ENCODE results near the gene NRSN1.
"Not testable (repeated sequence)": the region's sequence is repeated elsewhere in the genome, so short reads cannot be mapped to it uniquely, and the experiment has no call there.

The NRSN1 gene

DNA sequence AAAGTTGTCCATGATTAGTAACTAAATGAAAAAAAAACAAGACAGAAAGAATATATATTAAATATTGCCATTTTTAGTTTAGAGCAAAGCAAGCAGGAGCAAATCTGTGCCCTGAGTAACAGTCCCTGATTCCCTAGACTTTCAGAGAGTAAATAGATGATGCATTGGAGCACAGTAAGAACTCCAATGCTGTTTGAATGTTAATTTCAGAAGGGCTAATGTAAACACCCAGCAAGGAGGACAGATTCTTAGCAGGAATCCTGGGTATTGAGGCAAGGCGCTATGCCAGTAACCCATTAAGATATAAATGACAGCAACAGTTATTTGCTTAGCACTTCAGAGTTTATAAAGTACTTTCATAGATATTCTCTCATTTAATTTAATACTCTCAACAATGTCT, 15.6 kb upstream of the NRSN1 start:
- in situ Hi-C loops (cut with HindIII; ENCODE audit: low pct_unique_long_range_greater_than_20kb, low sequenced_read_pairs), result no loop called here
- TF ChIP-seq JUND (IDR thresholded peaks at IDR 0.05; ENCODE audit: low read depth), result no peak
- no peak for DNase-seq (ENCODE audit: low read depth in 1 of 2, low spot score in 1 of 2)

DNA sequence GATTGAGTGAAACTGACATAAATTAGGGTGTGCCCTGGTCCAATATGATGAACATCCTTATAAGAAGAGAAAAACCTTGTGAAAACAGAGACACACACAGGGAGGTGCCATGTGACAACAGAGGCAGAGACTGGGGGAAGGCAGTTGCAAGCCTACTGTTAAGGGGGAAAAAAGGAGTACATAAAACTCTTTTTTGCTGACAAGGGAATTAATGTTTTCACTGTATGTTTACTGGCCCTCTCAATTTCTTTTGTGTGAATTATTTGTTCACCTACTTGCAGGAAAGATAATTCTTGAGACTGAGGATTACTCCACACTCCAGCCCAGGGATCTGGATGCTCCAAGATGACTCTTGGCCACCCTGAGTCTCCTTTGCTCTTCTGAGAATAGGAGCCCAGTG, 12.1 kb upstream of the NRSN1 start:
- TF ChIP-seq JUND (IDR thresholded peaks at IDR 0.05; ENCODE audit: low read depth), result no peak

DNA sequence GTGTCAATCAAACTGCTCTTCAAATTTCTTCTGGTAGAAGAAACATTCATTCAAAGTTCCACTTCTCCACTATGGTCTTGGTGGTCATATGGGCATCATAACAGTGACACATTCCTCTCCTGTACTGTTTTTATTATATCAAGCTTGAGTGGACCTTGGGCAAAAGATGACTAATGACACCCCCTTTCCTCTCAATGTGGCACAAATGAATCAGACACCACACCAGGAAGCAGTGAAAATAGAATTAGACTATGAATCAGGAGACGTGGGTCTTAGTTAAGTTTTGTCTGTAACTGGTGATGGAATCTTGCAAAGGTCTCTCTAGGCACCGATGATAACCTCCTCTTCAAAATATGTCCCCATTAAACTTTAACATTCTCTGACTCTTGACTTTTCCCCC, 9.0 kb upstream of the NRSN1 start:
- no peak for DNase-seq (ENCODE audit: low read depth in 1 of 2, low spot score in 1 of 2)
- no peak for TF ChIP-seq JUND (IDR thresholded peaks at IDR 0.05; ENCODE audit: low read depth)
- in situ Hi-C loops (cut with HindIII; ENCODE audit: low pct_unique_long_range_greater_than_20kb, low sequenced_read_pairs), result no loop called here

More for the DNA sequence above, 12.1 kb upstream of the NRSN1 start:
- in situ Hi-C loops (cut with HindIII; ENCODE audit: low pct_unique_long_range_greater_than_20kb, low sequenced_read_pairs), result no loop called here
- DNase-seq (ENCODE audit: low read depth in 1 of 2, low spot score in 1 of 2), result no peak

DNA sequence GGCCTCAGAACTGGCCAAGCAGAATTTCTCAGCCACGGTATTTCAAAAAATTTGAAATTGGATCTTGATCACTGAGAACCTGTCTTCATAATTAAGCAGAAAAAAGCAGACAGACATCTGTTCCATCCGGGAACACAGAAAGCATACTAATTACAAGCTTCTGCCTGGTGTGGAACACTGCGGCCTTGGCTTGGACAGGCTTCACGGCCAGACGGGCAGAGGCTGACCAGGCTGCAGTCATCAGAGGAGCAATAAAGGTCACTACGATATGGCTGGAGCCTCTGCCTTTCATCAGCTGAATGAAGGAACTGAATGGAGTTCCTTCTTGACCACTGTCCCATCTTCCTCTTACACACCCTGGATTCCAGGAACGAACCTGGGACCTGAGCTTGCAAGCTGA, 3.9 kb upstream of the NRSN1 start:
- no peak for DNase-seq (ENCODE audit: low read depth in 1 of 2, low spot score in 1 of 2)
- TF ChIP-seq JUND (IDR thresholded peaks at IDR 0.05; ENCODE audit: low read depth), result no peak
- in situ Hi-C loops (cut with HindIII; ENCODE audit: low pct_unique_long_range_greater_than_20kb, low sequenced_read_pairs), result no loop called here

DNA sequence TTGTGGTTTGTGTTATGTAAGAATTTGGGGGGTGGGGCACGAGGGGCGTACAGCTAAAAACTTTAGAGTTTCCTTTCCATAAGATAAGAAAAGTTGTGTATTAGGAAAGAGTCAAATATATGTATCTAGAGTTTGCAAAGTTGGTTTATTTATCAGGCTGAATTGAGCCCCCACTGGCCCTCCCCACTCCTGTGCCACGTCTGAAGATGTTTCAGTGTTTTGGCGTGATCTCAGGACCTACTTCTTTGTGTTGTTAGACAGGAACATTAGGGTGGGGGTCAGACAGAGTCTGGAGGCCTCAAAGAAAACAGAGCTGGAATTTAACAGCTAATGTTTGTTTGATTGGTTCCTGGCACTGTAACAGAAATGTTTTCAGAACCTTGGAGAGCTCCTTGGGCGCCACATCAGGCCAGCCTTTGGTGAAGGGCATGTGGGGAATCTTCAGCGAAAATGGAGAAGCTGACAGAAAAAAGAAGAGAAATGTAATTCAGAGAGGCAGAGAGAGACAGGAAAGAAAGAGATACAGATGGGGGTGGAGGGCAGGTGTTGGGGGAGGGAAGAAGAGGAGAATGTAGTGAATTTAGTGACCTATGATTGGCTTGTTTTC, 674 bp downstream of the NRSN1 start:
- TF ChIP-seq JUND (IDR thresholded peaks at IDR 0.05; ENCODE audit: low read depth), result no peak
- DNase-seq (ENCODE audit: low read depth in 1 of 2, low spot score in 1 of 2), result peak; percentile 83 to 91
- in situ Hi-C loops (cut with HindIII; ENCODE audit: low pct_unique_long_range_greater_than_20kb, low sequenced_read_pairs), result no loop called here

DNA sequence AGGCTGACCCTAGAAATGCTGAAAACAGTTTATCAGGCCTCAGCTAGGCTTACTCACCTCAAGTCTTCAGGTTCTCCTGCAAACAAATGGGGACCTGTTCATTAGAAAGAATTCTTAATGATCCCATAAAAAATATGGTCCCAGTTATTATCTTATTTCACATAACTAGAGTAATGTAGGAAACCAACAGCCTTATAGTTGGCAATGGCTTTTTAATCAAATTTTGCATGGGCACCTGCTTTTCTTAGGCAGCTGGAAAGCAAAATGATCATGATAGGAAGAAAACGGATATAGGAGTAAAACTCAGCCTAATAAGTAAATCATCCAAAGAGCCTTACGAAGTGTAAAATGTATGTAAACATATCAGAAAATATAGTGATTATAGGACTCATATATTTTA, 1.3 kb downstream of the NRSN1 start:
- TF ChIP-seq JUND (IDR thresholded peaks at IDR 0.05; ENCODE audit: low read depth), result no peak
- in situ Hi-C loops (cut with HindIII; ENCODE audit: low pct_unique_long_range_greater_than_20kb, low sequenced_read_pairs), result no loop called here
- DNase-seq (ENCODE audit: low read depth in 1 of 2, low spot score in 1 of 2), result no peak

DNA sequence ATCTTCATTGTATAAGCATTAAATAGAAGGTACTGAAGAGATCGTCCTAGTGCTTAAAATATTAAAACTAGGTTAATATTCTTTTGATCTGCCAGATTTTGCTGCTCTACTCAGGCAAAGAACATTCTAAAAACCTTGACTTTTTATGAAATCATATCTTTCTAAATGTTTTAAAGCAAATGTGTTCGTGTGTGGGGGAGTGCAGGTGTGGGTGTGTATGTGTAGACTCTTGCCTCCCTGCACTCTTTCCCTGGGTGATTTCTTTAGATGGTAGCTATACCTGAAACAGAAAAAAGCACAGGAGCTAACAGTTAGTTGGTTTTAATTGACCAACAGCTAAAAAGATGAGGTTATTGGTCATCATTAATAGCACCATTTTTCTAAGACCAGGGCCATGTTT, 5.7 kb downstream of the NRSN1 start:
- TF ChIP-seq JUND (IDR thresholded peaks at IDR 0.05; ENCODE audit: low read depth), result no peak
- DNase-seq (ENCODE audit: low read depth in 1 of 2, low spot score in 1 of 2), result no peak
- in situ Hi-C loops (cut with HindIII; ENCODE audit: low pct_unique_long_range_greater_than_20kb, low sequenced_read_pairs), result no loop called here

DNA sequence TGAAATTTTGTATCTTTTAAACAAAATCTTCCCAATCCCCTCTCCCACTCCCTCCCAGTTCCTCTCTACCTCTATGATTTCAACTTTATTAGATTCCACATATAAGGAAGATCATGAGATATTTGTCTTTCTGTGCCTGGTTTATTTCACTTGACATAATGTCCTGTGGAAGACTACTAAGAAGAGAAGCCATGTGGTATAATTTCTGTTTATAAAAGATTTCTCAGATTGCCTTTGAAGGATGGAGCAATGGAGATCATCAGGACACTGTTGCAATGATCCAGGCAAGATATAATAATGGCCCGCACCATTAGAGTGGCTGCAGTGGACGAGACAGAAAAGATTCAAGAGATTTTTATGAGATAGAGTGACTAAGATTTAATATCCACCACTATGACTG, 13.1 kb downstream of the NRSN1 start:
- in situ Hi-C loops (cut with HindIII; ENCODE audit: low pct_unique_long_range_greater_than_20kb, low sequenced_read_pairs), result no loop called here
- DNase-seq (ENCODE audit: low read depth in 1 of 2, low spot score in 1 of 2), result no peak
- TF ChIP-seq JUND (IDR thresholded peaks at IDR 0.05; ENCODE audit: low read depth), result no peak

DNA sequence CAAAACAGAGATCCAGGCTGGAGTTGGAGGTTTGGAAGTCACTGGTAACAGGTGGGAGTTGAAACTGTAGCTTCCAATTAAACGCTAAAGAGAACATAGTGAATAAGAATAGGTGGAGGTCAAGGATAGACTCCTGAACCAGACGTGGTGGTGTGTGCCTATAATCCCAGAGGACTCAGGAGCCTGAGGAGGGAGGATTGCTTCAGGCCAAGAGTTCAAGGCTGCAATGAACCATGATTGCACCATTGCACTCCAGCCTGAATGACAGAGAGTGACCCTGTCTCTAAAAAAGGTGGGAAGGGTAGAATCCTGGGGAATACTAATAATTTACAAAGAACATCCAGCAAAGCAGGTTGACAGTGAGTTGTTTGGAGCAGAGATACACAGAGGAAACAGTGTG, 13.6 kb downstream of the NRSN1 start:
- in situ Hi-C loops (cut with HindIII; ENCODE audit: low pct_unique_long_range_greater_than_20kb, low sequenced_read_pairs), result no loop called here
- no peak for TF ChIP-seq JUND (IDR thresholded peaks at IDR 0.05; ENCODE audit: low read depth)
- DNase-seq (ENCODE audit: low read depth in 1 of 2, low spot score in 1 of 2), result no peak

DNA sequence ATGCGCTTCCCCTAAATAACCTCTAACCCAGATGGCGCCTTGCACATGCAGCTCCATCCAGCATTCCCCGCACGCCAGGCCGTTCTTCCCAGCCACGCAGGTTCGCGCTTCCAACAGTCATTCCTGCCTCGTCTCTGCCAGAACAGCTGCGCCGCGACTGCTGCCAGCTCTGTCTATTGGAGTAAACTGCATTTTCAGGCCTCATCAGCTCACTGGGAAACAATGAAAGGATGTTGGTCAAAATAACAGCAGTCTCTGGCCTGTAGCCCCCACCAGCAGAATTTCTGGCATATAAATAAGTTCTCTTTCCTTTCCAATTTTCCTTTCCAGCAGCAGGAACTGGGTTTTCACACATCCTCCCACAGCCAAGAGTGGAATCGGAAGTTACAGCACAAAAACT, 14.6 kb downstream of the NRSN1 start:
- no peak for DNase-seq (ENCODE audit: low read depth in 1 of 2, low spot score in 1 of 2)
- in situ Hi-C loops (cut with HindIII; ENCODE audit: low pct_unique_long_range_greater_than_20kb, low sequenced_read_pairs), result no loop called here

DNA sequence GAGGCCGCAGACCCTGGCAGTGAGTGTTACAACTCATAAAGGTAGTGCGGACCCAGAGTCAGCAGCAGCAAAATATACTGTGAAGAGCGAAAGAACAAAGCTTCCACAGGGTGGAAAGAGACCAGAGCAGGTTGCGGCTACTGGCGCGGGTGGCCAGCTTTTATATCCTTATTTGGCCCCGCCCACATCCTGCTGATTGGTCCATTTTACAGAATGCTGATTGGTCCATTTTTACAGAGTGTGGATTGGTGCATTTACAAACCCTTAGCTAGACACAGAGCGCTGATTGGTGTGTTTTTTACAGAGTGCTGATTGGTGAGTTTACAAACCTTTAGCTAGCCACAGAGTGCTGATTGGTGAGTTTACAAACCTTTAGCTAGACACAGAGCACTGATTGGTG, 16.7 kb downstream of the NRSN1 start:
- DNase-seq (ENCODE audit: low read depth in 1 of 2, low spot score in 1 of 2); in situ Hi-C loops (cut with HindIII; ENCODE audit: low pct_unique_long_range_greater_than_20kb, low sequenced_read_pairs): not testable (repeated sequence)

More for the DNA sequence above, 14.6 kb downstream of the NRSN1 start:
- no peak for TF ChIP-seq JUND (IDR thresholded peaks at IDR 0.05; ENCODE audit: low read depth)

DNA sequence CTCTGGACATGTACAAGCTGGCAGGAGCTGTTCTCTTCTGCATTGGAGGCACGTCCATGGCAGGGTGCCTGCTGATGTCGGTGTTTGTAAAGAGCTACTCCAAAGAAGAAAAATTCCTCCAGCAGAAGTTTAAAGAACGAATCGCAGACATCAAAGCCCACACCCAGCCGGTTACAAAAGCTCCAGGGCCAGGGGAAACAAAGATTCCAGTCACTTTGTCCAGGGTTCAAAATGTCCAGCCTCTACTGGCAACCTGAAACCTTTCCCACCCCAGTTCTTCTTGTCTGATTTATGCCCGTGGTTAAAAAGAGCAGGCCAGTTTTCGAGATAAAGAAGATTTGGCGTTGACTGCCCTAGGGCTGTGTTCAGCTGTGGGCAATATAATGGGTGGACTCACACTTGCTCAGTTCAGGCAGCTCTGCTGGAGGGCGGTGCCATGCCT, 19.7 kb downstream of the NRSN1 start:
- in situ Hi-C loops (cut with HindIII; ENCODE audit: low pct_unique_long_range_greater_than_20kb, low sequenced_read_pairs), result no loop called here
- no peak for DNase-seq (ENCODE audit: low read depth in 1 of 2, low spot score in 1 of 2)
- no peak for TF ChIP-seq JUND (IDR thresholded peaks at IDR 0.05; ENCODE audit: low read depth)

DNA sequence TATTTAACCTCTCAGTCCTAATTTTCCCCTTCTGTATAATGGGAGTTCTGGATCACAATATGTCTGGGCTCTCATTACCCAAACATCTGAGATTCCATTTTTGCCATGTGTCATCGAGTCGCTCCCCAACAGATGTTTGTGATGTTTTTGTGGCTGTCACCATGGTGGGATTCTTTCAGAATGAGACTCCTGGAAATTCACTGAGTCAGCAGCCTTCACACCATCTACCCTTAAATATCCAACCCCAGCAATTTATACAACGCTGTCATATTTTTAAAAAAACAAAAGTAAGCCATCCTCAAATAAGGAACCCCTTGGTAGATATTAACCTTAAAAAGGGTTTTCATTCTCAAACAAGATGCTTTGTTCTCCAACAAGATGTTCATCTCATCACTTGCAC, 20.9 kb downstream of the NRSN1 start:
- no peak for DNase-seq (ENCODE audit: low read depth in 1 of 2, low spot score in 1 of 2)
- in situ Hi-C loops (cut with HindIII; ENCODE audit: low pct_unique_long_range_greater_than_20kb, low sequenced_read_pairs), result no loop called here
- TF ChIP-seq JUND (IDR thresholded peaks at IDR 0.05; ENCODE audit: low read depth), result no peak

DNA sequence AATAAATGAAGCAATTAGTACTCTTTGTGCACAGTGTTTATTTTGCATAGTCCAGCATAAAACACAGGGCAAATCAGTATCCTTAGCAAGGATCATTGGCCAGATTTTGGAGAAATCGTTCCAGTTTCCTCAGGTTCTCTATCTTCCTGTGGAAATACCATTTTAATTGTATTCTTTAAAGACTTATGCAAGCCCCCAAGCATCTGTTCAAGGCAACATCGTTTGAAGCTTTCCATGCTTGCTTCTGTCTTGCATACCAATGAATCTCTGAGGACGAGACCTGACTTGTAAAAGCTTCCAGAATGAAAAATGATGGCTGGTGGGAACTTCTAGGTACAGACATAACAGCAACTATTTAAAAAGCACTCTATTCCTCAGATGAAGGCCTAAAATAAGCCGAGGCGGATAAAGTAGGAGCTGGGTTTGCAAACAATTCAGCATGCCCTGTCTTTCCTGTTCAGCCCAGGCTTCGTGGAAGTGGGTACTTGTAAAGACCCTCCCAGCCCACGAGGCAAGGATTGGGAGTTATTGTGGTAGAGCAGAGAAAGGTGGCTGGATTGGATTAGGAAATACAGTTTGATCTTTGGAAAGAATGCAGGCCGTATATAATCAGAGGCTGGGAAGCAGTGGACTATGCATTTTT, 21.6 kb downstream of the NRSN1 start:
- in situ Hi-C loops (cut with HindIII; ENCODE audit: low pct_unique_long_range_greater_than_20kb, low sequenced_read_pairs), result no loop called here
- DNase-seq (ENCODE audit: low read depth in 1 of 2, low spot score in 1 of 2), result no peak
- no peak for TF ChIP-seq JUND (IDR thresholded peaks at IDR 0.05; ENCODE audit: low read depth)

All from T47D (cell line).